Loucy (cell line): ENCODE data around the gene SLC39A9.

ENCODE experiments used
- EZH2phosphoT487 ChIP-seq: fragments of 200-600 bp; IDR thresholded peaks from 2 replicates; pipeline ENCODE4 v1.6.1; 2018; ENCODE audit warnings: antibody characterized with exemption, mild to moderate bottlenecking, moderate library complexity, borderline replicate concordance
- TF ChIP-seq, protein P1 (sequence below): fragments of 200-600 bp; sonication (generic); conservative IDR thresholded peaks from 2 replicates; pipeline ENCODE4 v1.5.1; 2014; ENCODE audit warnings: mild to moderate bottlenecking, antibody characterized with exemption, low read length

DNA sequence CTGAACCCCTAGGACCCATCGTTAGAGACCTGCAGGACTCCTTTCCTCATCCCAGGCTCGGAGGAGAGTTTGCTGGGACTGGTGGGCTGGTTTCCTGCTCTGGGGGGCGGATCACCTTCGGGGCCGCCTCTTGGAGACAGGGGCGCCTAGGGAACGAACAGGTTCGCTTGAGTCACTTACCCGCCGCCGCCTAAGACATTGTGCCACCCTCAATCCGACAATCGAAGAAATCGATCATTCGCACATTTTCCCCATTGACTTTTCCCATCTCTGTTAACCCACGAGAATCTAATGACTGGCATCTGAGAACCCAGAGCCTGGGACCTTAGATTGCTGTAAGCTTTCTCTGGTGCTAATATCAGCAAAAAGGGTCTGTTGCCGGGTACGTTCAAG, 322 bp downstream of the SLC39A9 start:
- TF ChIP-seq, protein P1, sequence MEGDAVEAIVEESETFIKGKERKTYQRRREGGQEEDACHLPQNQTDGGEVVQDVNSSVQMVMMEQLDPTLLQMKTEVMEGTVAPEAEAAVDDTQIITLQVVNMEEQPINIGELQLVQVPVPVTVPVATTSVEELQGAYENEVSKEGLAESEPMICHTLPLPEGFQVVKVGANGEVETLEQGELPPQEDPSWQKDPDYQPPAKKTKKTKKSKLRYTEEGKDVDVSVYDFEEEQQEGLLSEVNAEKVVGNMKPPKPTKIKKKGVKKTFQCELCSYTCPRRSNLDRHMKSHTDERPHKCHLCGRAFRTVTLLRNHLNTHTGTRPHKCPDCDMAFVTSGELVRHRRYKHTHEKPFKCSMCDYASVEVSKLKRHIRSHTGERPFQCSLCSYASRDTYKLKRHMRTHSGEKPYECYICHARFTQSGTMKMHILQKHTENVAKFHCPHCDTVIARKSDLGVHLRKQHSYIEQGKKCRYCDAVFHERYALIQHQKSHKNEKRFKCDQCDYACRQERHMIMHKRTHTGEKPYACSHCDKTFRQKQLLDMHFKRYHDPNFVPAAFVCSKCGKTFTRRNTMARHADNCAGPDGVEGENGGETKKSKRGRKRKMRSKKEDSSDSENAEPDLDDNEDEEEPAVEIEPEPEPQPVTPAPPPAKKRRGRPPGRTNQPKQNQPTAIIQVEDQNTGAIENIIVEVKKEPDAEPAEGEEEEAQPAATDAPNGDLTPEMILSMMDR: no peak
- TF ChIP-seq EZH2phosphoT487: no peak
